ENCODE data around the gene PLPP7.
"Not testable (repeated sequence)": the region's sequence is repeated elsewhere in the genome, so short reads cannot be mapped to it uniquely, and the experiment has no call there.

Gene PLPP7

DNA sequence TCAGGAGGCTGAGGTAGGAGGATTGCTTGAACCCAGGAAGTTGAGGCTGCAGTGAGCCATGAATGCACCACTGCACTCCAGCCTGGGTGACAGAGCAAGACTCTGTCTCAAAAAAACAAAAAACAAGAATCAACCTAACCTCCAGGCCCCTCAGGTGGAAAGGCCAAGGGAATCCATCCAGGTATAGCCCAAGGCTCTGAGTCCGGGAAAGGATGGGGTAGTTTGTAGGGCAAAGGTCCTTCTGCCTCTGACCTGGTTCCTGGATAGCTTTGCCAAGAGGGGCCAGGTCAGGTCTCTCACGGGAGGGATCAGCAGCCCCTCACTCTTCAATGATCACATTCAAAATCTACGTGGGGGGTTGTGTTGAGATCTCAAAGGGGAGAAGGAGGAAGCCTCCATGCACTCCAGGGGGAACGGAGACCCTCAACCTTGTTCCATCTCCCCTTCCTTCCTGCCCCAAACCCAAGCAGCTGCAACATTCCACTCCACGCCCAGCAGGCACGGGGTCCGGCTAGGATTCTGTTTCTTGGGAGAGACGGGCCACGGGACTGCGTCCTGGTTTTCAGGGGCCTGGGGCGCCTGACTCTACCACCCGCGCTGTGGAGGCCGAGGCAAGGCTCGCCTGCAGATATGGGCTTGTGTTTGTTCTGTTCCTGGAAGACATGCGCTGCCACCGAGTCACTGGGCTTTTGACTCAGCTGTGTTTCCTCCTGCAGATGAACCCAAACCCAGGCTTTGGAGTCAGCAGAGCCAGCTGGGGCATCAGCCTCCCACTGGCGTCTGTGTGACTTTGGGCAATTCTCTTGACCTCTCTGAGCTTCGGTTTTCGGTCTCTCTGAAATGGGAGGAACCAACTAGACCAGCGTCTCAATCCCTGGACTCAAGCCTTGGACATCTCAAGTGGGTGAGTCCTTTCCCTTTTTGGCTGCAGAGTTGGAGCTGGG, 35.5 kb downstream of the PLPP7 start:
- DNase-seq, result no peak

DNA sequence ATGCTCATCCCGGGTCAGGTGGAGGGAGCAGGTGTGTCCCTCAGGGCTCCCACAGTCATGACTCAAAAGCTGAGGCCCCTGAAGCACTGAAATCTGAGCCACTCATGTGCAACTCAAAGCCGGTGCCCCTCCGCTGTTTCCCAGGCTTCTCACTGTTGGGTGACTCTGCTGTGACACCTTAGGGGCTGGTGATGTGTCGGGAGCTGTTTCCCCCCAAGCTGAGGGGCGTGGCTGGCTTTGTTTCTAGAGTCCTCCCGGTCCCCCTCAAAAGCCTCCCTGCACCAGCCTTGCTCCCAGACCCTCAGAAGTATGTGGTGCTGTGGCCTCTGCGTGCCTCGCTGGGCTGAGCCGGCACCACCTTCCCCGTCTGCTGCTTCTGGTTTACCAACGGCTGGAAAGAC, 39.7 kb downstream of the PLPP7 start:
- DNase-seq, result no peak

DNA sequence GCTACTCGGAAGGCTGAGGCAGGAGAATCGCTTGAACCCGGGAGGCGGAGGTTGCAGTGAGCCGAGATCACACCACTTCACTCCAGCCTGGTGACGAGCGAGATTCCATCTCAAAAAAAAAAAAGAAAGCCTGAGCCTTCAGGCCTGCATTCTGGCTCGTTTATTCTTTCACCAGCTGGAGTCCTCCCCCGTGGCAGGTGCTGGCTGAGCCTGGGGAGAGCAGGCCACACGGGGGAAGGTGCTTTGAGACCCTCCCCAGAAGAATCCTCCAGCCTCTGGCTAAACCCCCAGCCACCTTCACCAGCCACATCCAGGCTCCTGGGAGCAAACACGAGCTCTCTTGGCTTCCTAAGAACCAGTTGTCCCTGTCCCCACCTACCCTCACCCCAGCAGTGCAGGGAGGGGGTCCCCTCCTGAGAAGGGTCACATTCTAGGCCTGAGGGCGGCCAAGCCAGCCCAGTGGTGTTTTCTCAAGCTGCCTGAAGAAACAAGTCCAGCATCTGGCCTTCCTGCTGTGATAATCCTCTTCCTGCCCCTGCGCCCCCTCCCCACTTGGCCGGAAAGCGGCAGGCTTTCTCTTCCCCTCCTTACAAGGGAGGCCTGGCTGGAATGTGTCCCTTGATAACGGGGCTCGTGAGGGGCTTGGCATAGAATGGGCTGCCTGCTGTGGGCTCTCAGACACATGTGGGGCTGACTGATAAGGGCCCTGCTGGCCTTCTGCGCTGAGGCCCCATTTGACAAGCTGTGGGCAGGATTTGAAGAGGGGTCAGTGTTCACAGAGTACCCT, 41.5 kb downstream of the PLPP7 start:
- DNase-seq, result no peak

DNA sequence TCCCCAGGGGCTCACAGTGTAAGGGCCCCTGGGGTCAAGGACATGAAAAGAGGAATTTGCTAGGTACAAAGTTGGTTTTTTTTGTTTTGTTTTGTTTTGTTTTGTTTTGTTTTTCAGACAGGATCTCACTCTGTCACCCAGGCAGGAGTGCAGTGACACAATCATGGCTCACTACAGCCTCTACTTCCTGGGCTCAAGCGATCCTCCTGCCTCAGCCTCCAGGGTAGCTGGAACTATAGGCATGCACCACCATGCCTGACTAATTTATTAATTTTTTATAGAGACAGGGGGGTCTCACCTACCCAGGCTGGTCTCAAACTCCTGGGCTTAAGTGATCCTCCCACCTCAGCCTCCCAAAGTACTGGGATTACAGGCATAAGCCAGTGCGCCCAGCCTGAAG, 42.5 kb downstream of the PLPP7 start:
- DNase-seq, result not testable (repeated sequence)

DNA sequence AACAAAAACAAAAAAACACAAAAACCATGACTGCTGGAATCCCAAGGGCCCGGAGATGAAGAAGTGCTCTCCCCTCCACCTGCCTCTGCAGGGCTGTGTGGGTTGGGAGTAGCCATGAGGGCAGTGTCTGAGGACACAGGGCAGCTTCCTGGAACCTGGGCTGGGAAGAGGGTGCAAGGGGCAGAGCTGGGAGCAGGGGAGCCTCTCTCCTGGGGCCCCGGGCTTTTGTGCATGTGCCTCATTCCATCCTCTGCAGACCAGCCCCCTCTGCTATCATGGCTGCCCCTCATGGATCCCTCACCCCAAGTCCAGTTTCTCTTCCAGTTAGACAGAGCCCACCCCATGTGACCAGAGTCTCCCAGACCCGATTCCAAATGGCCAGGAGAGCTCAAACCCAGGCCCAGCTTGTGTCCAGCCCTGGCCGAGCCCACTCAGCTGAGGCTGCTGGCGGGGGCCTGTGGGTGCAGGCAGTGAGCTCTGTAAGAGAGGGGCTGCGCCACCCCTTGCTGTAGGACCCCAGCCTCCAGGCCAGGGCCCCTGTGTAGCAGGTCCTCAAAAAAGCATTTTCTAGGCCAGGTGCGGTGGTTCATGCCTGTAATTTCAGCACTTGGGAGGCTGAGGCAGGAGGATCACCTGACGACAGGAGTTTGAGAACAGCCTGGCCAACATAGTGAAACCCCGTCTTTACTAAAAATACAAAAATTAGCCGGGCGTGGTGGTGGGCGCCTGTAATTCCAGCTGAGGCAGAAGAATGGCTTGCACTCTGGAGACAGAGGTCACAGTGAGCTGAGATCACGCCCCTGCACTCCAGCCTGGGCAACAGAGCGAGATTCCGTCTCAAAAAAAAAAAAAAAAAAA, 44.5 kb downstream of the PLPP7 start:
- no peak for DNase-seq

DNA sequence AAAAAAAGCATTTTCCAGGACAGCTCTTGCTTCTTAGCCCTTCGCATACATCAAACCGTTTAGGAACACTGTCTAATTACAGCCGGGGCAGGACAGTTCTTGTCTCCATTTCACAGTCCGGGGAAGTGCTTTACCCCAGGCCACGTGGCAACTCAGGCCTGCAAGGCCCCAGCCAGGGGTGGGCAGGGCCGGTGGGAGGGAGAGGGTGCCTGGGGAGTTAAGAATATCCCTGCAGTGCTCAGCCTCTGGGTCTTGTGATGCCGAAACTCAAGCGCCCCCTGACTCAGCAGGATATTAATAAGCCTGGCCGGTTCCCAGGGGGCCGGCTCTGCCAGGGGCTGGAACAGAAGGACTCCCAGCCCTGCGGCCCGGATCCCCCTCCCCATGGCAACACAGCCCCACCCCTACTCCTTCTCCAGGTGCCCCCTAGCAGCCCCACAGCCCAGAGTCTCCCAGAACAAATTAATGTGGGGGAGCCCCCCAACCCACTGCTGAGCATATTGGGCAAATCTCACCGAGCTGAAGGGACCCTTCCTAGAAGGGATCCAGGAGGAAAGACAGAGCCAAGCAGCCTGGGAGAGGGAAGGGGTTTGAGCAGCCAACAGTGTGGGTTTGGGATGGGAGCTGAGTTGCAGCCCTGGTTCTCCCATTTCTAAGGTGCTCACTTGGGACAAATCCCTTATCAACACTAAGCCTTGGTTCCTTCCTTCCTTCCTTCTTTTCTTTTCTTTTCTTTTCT, 45.3 kb downstream of the PLPP7 start:
- peak in 2 of 56 donors; percentile 9 to 17 for DNase-seq

DNA sequence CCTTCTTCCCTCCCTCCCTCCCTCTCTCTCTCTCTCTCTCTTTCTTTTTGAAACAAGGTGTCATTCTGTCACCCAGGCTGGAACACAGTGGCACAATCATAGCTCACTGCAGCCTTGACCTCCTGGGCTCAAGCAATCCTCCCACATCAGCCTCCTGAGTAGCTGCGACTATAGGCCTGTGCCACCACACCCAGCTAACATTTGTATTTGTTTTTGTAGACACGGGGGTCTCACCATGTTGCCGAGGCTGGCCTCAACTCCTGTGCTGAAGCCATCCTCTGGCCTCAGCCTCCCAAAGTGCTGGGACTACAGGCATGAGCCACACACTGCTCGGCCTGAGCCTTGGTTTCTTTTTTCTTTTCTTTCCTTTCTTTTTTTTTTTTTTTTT, 45.8 kb downstream of the PLPP7 start:
- DNase-seq, result no peak

DNA sequence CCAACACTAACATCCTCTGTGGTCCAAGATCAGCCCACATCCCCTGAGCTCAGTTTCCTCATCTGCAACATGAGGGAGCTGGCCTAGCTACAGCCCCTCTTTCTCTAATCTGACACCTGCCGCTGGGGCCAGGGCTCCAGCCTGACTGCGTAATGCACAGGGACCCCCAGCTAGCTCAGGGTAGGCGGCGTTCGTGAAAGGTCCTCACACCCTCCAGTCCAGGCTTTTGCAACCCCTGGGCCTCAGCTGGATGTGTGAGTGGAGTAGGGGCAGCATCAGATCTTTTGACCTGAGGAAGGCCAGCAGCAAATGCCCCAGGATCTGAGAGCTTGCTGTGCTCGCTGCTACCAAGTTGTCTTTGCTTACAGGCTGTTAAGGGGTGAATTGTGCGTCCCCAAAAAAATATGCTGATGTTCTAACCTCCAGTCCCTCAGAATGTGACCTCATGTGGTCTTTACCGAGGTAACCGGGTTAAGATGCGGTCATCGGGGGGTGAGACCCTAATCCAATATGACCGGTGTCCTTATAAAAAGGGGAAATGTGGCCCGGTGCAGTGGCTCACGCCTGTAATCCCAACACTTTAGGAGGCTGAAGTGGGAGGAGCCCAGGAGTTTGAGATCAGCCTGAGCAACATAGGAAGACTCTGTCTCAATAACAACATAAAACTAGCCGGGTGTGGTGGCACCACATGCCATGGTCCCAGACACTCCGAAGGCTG, 47.8 kb downstream of the PLPP7 start:
- DNase-seq, result no peak

DNA sequence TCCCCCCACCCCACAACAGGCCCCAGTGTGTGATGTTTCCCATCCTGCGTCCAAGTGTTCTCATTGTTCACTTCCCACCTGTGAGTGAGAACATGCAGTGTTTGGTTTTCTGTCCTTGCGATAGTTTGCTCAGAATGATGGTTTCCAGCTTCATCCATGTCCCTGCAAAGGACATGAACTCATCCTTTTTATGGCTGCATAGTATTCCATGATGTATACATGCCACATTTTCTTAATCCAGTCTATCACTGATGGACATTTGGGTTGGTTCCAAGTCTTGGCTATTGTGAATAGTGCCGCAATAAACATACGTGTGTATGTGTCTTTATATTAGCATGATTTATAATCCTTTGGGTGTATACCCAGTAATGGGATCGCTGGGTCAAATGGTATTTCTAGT, 49.7 kb downstream of the PLPP7 start:
- not testable (repeated sequence) for DNase-seq

DNA sequence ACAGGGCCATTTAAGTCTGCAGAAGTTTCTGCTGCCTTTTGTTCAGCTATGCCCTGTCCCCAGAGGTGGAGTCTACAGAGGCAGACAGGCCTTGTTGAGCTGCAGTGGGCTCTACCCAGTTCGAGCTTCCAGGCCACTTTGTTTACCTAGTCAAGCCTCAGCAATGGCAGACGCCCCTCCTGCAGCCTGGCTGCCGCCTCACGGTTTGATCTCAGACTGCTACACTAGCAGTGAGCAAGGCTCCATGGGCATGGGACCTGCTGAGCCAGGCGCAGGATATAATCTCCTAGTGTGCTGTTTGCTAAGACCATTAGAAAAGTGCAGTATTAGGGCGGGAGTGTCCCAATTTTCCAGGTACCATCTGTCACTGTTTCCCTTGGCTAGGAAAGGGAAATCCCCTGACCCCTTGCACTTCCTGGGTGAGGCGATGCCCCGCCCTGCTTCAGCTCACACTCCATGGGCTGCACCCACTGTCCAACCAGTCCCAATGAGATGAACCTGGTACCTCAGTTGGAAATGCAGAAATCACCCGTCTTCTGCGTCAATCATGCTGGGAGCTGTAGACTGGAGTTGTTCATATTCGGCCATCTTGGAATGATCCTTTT, 55.5 kb downstream of the PLPP7 start:
- not testable (repeated sequence) for DNase-seq

DNA sequence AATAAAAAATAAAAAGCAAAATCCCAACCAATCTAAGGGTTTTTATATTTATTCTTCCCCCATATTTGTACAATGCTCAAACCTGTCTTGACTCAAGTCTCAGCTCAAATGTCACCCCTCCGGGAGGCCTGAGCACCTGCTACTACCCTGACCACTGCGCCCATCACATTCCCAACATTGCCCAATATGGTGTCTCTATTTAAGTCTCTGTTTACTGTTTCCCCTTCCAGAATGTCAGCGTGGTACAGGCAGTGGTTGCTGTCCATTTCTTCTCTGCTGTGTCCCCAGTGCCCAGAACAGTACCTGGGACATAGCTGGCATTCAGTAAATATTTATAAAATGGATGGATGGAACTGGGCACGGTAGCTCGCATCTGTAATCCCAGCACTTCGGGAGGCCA, 57.0 kb downstream of the PLPP7 start:
- no peak for DNase-seq

DNA sequence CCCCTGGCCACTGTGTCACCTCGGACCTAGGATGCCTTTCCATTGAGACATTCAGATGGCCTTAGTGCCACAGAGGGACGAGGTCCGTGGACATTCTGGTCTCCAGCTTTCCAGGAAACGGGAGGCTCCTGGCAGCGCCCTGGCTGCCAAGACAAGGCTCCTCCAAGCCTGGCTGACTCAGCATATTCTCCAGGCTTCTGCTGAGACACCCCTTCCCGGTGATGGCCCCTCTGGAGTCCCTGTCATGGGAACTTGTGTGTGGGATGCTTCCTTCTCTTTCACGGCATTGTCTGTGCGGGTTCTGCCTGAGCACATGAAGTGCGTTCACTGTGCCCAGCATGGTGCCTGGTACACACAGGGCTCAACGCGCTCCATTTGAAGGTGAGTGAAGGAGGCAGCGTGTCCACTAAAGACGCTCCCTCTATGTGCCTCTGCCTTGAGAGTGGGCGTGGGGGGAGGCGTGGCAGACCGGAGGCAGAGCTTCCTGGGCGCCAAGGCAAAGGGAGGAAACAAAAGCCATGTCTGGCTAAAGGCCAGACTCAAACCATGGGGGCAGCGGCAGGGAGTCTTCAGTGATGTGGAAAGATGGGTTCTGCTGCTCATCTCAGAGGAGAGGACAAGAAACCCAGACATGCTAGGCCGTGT, 58.0 kb downstream of the PLPP7 start:
- no peak for DNase-seq

DNA sequence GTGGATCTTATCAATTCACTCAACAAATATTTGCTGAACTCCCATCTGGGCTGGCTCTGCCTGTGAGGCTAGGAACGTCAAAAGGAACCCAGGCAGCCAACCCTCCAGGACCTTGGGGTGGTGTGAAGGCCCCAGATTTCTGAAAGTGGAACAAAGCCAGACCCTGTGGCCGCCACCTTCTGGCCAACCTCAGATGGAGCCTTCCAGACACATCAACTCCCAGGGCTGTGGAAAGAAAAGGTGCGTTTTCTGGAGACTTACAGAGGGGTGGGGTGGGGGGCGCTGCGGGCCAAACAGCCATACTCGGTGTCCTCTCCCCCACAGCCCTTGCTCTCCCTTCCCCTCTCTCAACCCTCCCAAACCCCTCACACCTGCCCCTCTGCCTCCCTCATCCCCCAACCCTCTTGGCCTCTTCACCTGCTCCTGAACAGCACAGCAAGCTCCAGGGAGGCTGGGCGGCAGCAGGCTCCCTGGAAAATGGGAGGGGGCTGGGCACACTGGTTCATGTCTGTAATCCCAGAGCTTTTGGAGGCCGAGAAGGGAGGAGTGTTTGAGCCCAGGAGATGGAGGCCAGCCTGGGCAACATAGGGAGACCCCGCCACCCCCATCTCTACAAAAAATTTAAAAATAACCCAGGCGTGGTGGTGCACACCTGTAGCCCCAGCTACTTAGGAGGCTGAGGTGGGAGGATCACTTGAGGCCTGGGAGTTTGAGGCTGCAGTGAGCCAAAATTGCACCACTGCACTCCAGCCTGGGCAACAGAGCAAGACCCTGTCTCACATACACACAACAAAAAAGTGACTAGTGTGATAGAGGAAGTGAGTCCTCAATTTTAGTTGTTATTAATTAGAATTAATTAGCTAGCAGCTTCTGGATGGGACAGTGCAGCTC, 59.4 kb downstream of the PLPP7 start:
- no peak for DNase-seq

DNA sequence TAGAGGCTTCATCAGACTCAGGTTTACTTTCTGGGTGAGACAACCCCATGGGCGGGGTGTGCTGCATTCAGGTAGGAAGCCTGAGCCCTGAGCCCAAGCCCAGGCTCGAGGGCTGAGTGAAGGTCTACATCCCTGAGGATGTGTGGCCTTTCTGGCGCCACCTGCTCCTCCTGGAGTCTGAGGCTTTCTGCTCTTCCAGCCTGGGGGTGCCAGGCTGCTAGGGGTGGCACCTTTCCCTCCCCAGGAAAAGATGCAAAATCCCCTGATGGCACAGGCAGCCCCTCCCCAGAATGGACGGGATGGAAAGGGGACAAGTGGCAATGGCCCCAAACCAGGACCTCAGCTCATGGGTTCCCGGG, 60.0 kb downstream of the PLPP7 start:
- DNase-seq, result no peak

DNA sequence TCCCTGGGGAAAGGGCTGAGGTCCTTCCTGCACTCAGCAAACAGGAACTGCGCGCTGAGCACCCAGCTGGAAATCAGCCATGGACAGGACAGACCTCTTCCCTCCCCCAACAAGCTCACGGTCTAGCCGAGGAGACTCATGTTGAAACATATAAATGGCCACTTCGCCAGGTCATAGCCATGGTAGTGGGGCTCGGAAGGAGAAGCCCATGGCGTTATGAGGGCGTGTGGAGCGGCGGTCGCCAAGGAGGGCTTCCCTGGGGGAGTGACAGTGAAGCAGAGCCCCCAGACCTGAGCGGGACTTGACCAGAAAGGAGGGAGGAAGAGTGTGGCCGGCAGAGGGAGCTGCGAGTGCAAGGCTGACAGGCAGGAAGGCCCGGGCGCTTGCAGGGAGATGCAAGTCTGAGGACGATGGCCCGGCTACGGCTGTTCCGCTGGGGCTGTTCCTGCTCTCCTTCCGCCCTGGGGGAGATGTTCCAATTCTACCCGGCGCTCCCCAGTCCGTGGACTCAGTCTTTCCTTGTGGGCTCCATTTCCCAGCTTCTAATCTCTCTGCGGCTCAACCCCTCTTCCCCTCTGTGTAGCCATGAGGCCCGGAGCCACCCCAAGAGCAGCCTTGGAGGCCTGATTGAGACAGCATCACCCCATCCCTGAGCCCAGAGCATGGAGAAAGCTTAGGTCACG, 60.5 kb downstream of the PLPP7 start:
- DNase-seq, result peak; percentile 12 to 90 (median 72)

DNA sequence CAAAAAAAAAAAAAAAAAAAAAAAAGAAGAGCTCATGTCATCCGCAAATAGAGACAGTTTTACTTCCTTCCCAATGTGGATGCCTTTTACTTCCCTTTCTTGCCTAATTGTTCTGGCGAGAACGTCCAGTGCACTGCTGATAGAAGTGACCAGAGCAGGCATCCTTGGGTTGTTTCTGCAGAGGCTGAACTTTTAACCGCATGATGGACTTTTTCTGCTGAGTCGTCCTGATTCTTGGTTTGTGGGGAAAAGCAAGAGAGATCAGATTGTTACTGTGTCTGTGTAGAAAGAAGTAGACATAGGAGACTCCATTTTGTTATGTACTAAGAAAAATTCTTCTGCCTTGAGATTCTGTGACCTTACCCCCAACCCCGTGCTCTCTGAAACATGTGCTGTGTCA, 67.0 kb downstream of the PLPP7 start:
- DNase-seq, result peak in 6 of 56 donors; percentile 4 to 48 (median 27)

DNA sequence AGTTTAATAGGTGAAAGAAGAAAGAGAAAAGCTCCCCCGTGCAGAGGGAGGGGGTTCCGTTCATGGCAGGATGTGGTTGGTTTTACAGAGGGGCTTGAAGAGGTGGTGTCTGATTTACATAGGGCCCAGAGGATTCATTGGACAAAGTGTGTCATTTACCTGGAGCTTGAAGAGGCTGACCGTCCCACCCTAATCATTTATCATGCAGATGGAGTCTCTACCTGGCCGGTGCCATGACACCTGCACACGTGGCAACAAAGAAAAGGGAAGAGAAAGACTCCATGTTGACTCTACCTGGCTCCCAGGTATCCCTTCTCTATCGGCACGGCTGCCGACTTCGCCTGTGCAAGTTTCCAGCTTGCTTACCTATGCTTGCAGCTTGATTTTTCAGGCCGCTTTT, 69.0 kb downstream of the PLPP7 start:
- no peak for DNase-seq
